ENCODE results near the gene ZFP92. TPM values are rescaled to one million over a fixed set of nuclear protein-coding genes. Genes with fewer than 3 reads are reported as not detected.

Gene ZFP92
- total and polyA plus RNA-seq, 2 donors (not counting 3 experiments of a cell fraction or from before 2014, with no cell fraction given) = 0.36 to 1.2 TPM

GRCh38 chrX:153382563-153383482 is 28.4 kb upstream of the ZFP92 start:
- Histone ChIP-seq H3K9me1 (replicated peaks; ENCODE audit: control insufficient read depth, extremely low read depth, insufficient read depth, low read length) (no peaks in the 10 kb centered on the region), H3K4me3 (replicated peaks in 1 of 3; ENCODE audit: insufficient read depth in 1 of 3, low read depth in 1 of 3, low read length in 3 of 3) (no peak overlapping the region), H2AFZ (ENCODE audit: low read depth, low read length) (no peak overlapping the region), H3K36me3 (ENCODE audit: control insufficient read depth in 2 of 2, extremely low read depth in 1 of 2, insufficient read depth in 2 of 2, low read length in 2 of 2) (no peaks in the 10 kb centered on the region), H3K4me1 (ENCODE audit: control insufficient read depth, extremely low read depth, insufficient read depth, low read length) (no peaks in the 10 kb centered on the region), H3K27me3 (ENCODE audit: control insufficient read depth in 2 of 2, insufficient read depth in 2 of 2, low read length in 2 of 2) (no peaks in the 10 kb centered on the region), H3K79me2 (ENCODE audit: control insufficient read depth, insufficient read depth, low read length) (no peaks in the 10 kb centered on the region), H3K9me3 (replicated peaks; ENCODE audit: control insufficient read depth, insufficient read depth, low read length) (no peaks in the 10 kb centered on the region), H3K4me2 (ENCODE audit: insufficient read depth, low read length) (no peak overlapping the region), H4K20me1 (replicated peaks; ENCODE audit: control insufficient read depth, extremely low read depth, insufficient read depth, low read length) (no peaks in the 10 kb centered on the region), H3K27ac (ENCODE audit: insufficient read depth, low read depth, low read length) (no peak overlapping the region), H3K9ac (replicated peaks; ENCODE audit: extremely low read depth, insufficient read depth, low read length) (no peak overlapping the region)
- no peak for TF ChIP-seq CTCF (IDR thresholded peaks at IDR 0.05; ENCODE audit: extremely low read depth in 1 of 2, insufficient read depth in 1 of 2, low read depth in 1 of 2, low read length in 2 of 2)
- no peak for TF ChIP-seq EZH2 (IDR thresholded peaks at IDR 0.05; ENCODE audit: borderline replicate concordance, low read depth, low read length, severe bottlenecking)
- TF ChIP-seq POLR2A (IDR thresholded peaks at IDR 0.05; ENCODE audit: low read depth, low read length) = no peak
- TF ChIP-seq MYC (IDR thresholded peaks at IDR 0.05; ENCODE audit: low read depth, low read length) = no peak
- TF ChIP-seq MAX (IDR thresholded peaks at IDR 0.05; ENCODE audit: insufficient read depth, insufficient read length) = no peak
- TF ChIP-seq POLR2AphosphoS5 (IDR thresholded peaks at IDR 0.05; ENCODE audit: insufficient read depth, low read depth, low read length) = no peak
- TF ChIP-seq FOS (IDR thresholded peaks at IDR 0.05; ENCODE audit: borderline replicate concordance, insufficient read depth, low read length) = no peak
- no peak for TF ChIP-seq JUN (IDR thresholded peaks at IDR 0.05; ENCODE audit: borderline replicate concordance, insufficient read depth, insufficient read length, low read depth)
- no peak for TF ChIP-seq GATA2 (IDR thresholded peaks at IDR 0.05; ENCODE audit: insufficient read depth, insufficient read length, low read depth, low read length)
- FAIRE-seq = no peak
- no TSS peak for BruUV-seq (replicated peaks)
- ChIA-PET POLR2A (no interaction called here), CTCF (no interaction called here)
- DNase-seq (ENCODE audit: low read depth, low spot score) = no peak
- intact Hi-C loops (cut with micrococcal nuclease) (no loop called here), dilution Hi-C loops (cut with MboI; ENCODE audit: extremely low pct_ligation_motif_present, low sequenced_read_pairs) (no loop called here)

All from endothelial cell of umbilical vein (primary cell).